ENCODE data around the gene PLD1.
"Not testable (repeated sequence)": the region's sequence is repeated elsewhere in the genome, so short reads cannot be mapped to it uniquely, and the experiment has no call there.

DNA sequence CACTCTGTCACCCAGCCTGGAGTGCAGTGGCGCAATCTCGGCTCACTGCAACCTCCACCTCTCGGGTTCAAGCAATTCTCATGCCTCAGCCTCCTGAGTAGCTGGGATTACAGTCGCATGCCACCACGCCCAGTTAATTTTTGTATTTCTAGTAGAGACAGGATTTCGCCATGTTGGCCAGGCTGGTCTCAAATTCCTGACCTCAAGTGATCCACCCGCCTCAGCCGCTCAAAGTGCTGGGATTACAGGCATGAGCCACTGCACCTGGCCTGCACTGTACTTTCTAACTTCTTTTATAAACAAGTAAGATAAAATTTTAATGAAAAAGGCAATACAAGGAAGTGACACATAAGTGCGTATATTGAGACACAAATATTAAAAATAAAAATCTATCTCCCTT lies 117.7 kb downstream of the PLD1 start:
- TF ChIP-seq, protein P1, sequence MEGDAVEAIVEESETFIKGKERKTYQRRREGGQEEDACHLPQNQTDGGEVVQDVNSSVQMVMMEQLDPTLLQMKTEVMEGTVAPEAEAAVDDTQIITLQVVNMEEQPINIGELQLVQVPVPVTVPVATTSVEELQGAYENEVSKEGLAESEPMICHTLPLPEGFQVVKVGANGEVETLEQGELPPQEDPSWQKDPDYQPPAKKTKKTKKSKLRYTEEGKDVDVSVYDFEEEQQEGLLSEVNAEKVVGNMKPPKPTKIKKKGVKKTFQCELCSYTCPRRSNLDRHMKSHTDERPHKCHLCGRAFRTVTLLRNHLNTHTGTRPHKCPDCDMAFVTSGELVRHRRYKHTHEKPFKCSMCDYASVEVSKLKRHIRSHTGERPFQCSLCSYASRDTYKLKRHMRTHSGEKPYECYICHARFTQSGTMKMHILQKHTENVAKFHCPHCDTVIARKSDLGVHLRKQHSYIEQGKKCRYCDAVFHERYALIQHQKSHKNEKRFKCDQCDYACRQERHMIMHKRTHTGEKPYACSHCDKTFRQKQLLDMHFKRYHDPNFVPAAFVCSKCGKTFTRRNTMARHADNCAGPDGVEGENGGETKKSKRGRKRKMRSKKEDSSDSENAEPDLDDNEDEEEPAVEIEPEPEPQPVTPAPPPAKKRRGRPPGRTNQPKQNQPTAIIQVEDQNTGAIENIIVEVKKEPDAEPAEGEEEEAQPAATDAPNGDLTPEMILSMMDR (IDR thresholded peaks at IDR 0.05) = not testable (repeated sequence)
- TF ChIP-seq POLR2A (IDR thresholded peaks at IDR 0.05) = not testable (repeated sequence)

All from esophagus squamous epithelium (tissue), 4 donors.